ENCODE measurements around the gene FRAS1.
"Not testable (repeated sequence)": the region's sequence is repeated elsewhere in the genome, so short reads cannot be mapped to it uniquely, and the experiment has no call there.

DNA sequence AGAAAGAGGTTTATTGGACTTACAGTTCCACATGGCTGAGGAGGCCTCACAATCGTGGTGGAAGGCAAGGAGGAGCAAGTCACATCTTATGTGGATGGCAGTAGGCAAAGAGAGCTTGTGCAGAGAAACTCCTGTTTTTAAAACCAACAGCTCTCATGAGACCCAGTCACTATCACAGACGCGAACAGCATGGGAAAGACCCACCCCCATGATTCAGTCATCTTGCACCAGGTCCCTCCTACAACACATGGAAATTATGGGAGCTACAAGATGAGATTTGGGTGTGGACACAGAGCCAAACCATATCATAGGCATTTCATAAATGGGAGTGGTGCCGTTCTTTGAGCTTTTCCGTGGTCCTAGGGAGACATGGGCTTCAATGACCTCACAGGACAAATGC is 35.2 kb downstream of the FRAS1 start:
- TF ChIP-seq, protein P1, sequence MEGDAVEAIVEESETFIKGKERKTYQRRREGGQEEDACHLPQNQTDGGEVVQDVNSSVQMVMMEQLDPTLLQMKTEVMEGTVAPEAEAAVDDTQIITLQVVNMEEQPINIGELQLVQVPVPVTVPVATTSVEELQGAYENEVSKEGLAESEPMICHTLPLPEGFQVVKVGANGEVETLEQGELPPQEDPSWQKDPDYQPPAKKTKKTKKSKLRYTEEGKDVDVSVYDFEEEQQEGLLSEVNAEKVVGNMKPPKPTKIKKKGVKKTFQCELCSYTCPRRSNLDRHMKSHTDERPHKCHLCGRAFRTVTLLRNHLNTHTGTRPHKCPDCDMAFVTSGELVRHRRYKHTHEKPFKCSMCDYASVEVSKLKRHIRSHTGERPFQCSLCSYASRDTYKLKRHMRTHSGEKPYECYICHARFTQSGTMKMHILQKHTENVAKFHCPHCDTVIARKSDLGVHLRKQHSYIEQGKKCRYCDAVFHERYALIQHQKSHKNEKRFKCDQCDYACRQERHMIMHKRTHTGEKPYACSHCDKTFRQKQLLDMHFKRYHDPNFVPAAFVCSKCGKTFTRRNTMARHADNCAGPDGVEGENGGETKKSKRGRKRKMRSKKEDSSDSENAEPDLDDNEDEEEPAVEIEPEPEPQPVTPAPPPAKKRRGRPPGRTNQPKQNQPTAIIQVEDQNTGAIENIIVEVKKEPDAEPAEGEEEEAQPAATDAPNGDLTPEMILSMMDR (conservative IDR thresholded peaks at IDR 0.05) = not testable (repeated sequence)
- not testable (repeated sequence) for TF ChIP-seq EZH2 (IDR thresholded peaks at IDR 0.05; ENCODE audit: low read depth)
